HepG2 (cell line): Measurements from ENCODE around the gene ME2. TPM values are rescaled to one million over a fixed set of nuclear protein-coding genes. Genes with fewer than 3 reads are reported as not detected.

Experiments used
- ARNT2 ChIP-seq: sonication (generic); formaldehyde crosslinking; IDR thresholded peaks from 2 replicates; pipeline ENCODE4 v1.8.0; 2022; ENCODE audit warnings: mild to moderate bottlenecking, low read depth, missing genetic modification reagents, moderate library complexity
- ATRX ChIP-seq: sonication (generic); formaldehyde crosslinking; IDR thresholded peaks from 2 replicates; pipeline ENCODE4 v1.4.0; 2020; ENCODE audit warnings: missing genetic modification reagents, borderline replicate concordance
- FOSL2 ChIP-seq: sonication (generic); formaldehyde crosslinking; IDR thresholded peaks from 2 replicates; pipeline ENCODE4 v1.4.0; 2020; ENCODE audit warnings: missing genetic modification reagents
- KAT7 ChIP-seq: IDR thresholded peaks from 2 replicates; pipeline ENCODE4 v1.6.1; 2018; ENCODE audit warnings: borderline replicate concordance, missing compliant biosample characterization
- KAT8 ChIP-seq: IDR thresholded peaks from 2 replicates; pipeline ENCODE4 v1.6.1; 2016; ENCODE audit warnings: missing genetic modification reagents, missing compliant biosample characterization
- KMT2A ChIP-seq: sonication (generic); formaldehyde crosslinking; IDR thresholded peaks from 2 replicates; pipeline ENCODE4 v1.4.0; 2020; ENCODE audit warnings: missing genetic modification reagents
- LCORL ChIP-seq, 2 experiments: fragments of 450-650 bp in 1 of 2; sonication (generic) in 1 of 2; formaldehyde crosslinking in 1 of 2; IDR thresholded peaks; 2 replicates each; pipeline versions ENCODE4 v1.5.0 to v1.6.1; 2017 to 2020; ENCODE audit warnings: antibody characterized with exemption in 1 of 2, missing genetic modification reagents in 1 of 2
- NKX3-1 ChIP-seq: sonication (generic); formaldehyde crosslinking; IDR thresholded peaks from 2 replicates; pipeline ENCODE4 v1.5.0; 2020; ENCODE audit warnings: missing genetic modification reagents
- PHF5A ChIP-seq: IDR thresholded peaks from one replicate; pipeline ENCODE4 v1.6.1; 2018; ENCODE audit warnings: low read depth, missing genetic modification reagents; ENCODE audit not compliant: unreplicated experiment
- RAD51 ChIP-seq: fragments of 450-650 bp; IDR thresholded peaks from 2 replicates; pipeline ENCODE4 v1.6.1; 2016; ENCODE audit warnings: borderline replicate concordance
- RCOR2 ChIP-seq: IDR thresholded peaks from 2 replicates; pipeline ENCODE4 v1.6.1; 2016; ENCODE audit warnings: missing biosample characterization, missing genetic modification reagents
- SALL2 ChIP-seq: sonication (generic); formaldehyde crosslinking; IDR thresholded peaks from 2 replicates; pipeline ENCODE4 v1.8.1; 2023; ENCODE audit warnings: mild to moderate bottlenecking, missing genetic modification reagents, inconsistent platforms
- TBP ChIP-seq: sonication (generic); formaldehyde crosslinking; IDR thresholded peaks from 2 replicates; pipeline ENCODE4 v1.5.0; 2020; ENCODE audit warnings: missing genetic modification reagents
- TOPORS ChIP-seq: sonication (generic); formaldehyde crosslinking; IDR thresholded peaks from 2 replicates; pipeline ENCODE4 v1.8.0; 2023; ENCODE audit warnings: mild to moderate bottlenecking, missing genetic modification reagents
- ZBTB43 ChIP-seq: sonication (generic); formaldehyde crosslinking; conservative IDR thresholded peaks from 2 replicates; pipeline ENCODE4 v1.4.0; 2020; ENCODE audit warnings: missing genetic modification reagents
- ZFYVE20 ChIP-seq: sonication (generic); formaldehyde crosslinking; IDR thresholded peaks from 2 replicates; pipeline ENCODE4 v1.8.0; 2023; ENCODE audit warnings: low read depth, mild to moderate bottlenecking, moderate library complexity, missing genetic modification reagents, borderline replicate concordance
- ZNF180 ChIP-seq: sonication (generic); formaldehyde crosslinking; IDR thresholded peaks from 2 replicates; pipeline ENCODE4 v1.4.0; 2020; ENCODE audit warnings: low read depth, missing genetic modification reagents, borderline replicate concordance
- ZNF543 ChIP-seq: sonication (generic); formaldehyde crosslinking; IDR thresholded peaks from 2 replicates; pipeline ENCODE4 v1.4.0; 2020; ENCODE audit warnings: mild to moderate bottlenecking, missing genetic modification reagents
- ZNF547 ChIP-seq: sonication (generic); formaldehyde crosslinking; IDR thresholded peaks from 2 replicates; pipeline ENCODE4 v1.5.1; 2020; ENCODE audit warnings: mild to moderate bottlenecking, missing genetic modification reagents
- polyA plus RNA-seq, 8 experiments: library from polyadenylated mRNA; depleted of rRNA in 3 of 8; stranded (reverse) in 7 of 8; unstranded in 1 of 8; fragments of >200 nt; fragmentation: Illumina TruSeq in 4 of 8; extraction: Trizol in 4 of 8; gene quantifications; 2 replicates each; pipeline versions ENCODE4 v1.2.1 to v1.2.3, GENCODE V29; 2011 to 2016; ENCODE audit warnings: low read depth in 4 of 8, missing spikeins in 1 of 8, mixed read lengths in 1 of 8; ENCODE audit not compliant: insufficient read depth in 1 of 8
- total RNA-seq, 5 experiments: library from RNA; depleted of rRNA; stranded (reverse); fragments of >200 nt; fragmentation: Illumina TruSeq; extraction: Trizol; gene quantifications; 2 replicates each; pipeline ENCODE4 v1.2.3, GENCODE V29; 2016; ENCODE audit warnings: low read depth in 1 of 5
- TF ChIP-seq, protein P1 (sequence below): sonication (generic); formaldehyde crosslinking; conservative IDR thresholded peaks from 2 replicates; pipeline ENCODE4 v1.4.0; 2020; ENCODE audit warnings: missing genetic modification reagents
- TF ChIP-seq, protein P2 (sequence below): sonication (generic); formaldehyde crosslinking; conservative IDR thresholded peaks from 2 replicates; pipeline ENCODE4 v1.4.0; 2020; ENCODE audit warnings: missing genetic modification reagents
- TF ChIP-seq, protein P3 (sequence below): sonication (generic); formaldehyde crosslinking; IDR thresholded peaks from 2 replicates; pipeline ENCODE4 v1.4.0; 2020; ENCODE audit warnings: missing genetic modification reagents; ENCODE audit errors: not compliant biosample characterization

The ME2 gene
- total and polyA plus RNA-seq, 2 of the 13 experiments (the other 11 are each of a cell fraction or from before 2014, with no cell fraction given) = 17.3 to 20.6 TPM

GRCh38 chr18:50967714-50968661 is 89.1 kb downstream of the ME2 start, which contains the start of gene ELAC1 (continued):
- TF ChIP-seq, protein P1, sequence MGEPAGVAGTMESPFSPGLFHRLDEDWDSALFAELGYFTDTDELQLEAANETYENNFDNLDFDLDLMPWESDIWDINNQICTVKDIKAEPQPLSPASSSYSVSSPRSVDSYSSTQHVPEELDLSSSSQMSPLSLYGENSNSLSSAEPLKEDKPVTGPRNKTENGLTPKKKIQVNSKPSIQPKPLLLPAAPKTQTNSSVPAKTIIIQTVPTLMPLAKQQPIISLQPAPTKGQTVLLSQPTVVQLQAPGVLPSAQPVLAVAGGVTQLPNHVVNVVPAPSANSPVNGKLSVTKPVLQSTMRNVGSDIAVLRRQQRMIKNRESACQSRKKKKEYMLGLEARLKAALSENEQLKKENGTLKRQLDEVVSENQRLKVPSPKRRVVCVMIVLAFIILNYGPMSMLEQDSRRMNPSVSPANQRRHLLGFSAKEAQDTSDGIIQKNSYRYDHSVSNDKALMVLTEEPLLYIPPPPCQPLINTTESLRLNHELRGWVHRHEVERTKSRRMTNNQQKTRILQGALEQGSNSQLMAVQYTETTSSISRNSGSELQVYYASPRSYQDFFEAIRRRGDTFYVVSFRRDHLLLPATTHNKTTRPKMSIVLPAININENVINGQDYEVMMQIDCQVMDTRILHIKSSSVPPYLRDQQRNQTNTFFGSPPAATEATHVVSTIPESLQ (CRISPR knock-in tag) = 0 out of 2 replicates have a peak, but pooled peaks have one; percentile 32
- TF ChIP-seq ATRX (CRISPR knock-in tag) = no peak
- TF ChIP-seq ZNF543 (CRISPR knock-in tag) = peak; percentile 55; the same call in 1 of the 2 replicates
- TF ChIP-seq PHF5A = no peak
- TF ChIP-seq KAT8 (CRISPR knock-in tag) = peak; percentile 80
- TF ChIP-seq ARNT2 (CRISPR knock-in tag) = peak; percentile 87
- TF ChIP-seq ZNF180 = no peak
- TF ChIP-seq NKX3-1 = 0 out of 2 replicates have a peak, but pooled peaks have one; percentile 50
- TF ChIP-seq RAD51 = no peak
- TF ChIP-seq, protein P2, sequence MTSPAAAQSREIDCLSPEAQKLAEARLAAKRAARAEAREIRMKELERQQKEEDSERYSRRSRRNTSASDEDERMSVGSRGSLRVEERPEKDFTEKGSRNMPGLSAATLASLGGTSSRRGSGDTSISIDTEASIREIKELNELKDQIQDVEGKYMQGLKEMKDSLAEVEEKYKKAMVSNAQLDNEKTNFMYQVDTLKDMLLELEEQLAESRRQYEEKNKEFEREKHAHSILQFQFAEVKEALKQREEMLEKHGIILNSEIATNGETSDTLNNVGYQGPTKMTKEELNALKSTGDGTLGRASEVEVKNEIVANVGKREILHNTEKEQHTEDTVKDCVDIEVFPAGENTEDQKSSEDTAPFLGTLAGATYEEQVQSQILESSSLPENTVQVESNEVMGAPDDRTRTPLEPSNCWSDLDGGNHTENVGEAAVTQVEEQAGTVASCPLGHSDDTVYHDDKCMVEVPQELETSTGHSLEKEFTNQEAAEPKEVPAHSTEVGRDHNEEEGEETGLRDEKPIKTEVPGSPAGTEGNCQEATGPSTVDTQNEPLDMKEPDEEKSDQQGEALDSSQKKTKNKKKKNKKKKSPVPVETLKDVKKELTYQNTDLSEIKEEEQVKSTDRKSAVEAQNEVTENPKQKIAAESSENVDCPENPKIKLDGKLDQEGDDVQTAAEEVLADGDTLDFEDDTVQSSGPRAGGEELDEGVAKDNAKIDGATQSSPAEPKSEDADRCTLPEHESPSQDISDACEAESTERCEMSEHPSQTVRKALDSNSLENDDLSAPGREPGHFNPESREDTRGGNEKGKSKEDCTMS = no peak
- peak; percentile 85 for TF ChIP-seq TOPORS (CRISPR knock-in tag)
- TF ChIP-seq KAT7 = no peak; the same call in none of the 2 replicates
- TF ChIP-seq KMT2A (CRISPR knock-in tag) = peak; percentile 88
- peak; percentile 36; the same call in 1 of the 2 replicates for TF ChIP-seq FOSL2 (CRISPR knock-in tag)
- TF ChIP-seq TBP (CRISPR knock-in tag) = no peak
- TF ChIP-seq SALL2 = peak; percentile 91
- TF ChIP-seq LCORL (IDR thresholded peaks at IDR 0.05) = no peak
- TF ChIP-seq LCORL (CRISPR knock-in tag; IDR thresholded peaks at IDR 0.05) = no peak
- TF ChIP-seq ZNF547 (CRISPR knock-in tag) = peak; percentile 81
- peak; percentile 57; the same call in 1 of the 2 replicates for TF ChIP-seq ZBTB43
- TF ChIP-seq ZFYVE20 = no peak
- no peak for TF ChIP-seq RCOR2 (CRISPR knock-in tag)
- TF ChIP-seq, protein P3, sequence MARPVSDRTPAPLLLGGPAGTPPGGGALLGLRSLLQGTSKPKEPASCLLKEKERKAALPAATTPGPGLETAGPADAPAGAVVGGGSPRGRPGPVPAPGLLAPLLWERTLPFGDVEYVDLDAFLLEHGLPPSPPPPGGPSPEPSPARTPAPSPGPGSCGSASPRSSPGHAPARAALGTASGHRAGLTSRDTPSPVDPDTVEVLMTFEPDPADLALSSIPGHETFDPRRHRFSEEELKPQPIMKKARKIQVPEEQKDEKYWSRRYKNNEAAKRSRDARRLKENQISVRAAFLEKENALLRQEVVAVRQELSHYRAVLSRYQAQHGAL = no peak
